ENCODE measurements around the gene CGB3. TPM values are rescaled to one million over a fixed set of nuclear protein-coding genes. Genes with fewer than 3 reads are reported as not detected.

CGB3 gene
- total RNA-seq, 1 donor from 2014 or later: not detected

- Mint-ChIP-seq H3K36me3 (ENCODE audit: low read depth, unreplicated experiment) (peaks cover 13% of the 10 kb centered on the region), H3K9me3 (ENCODE audit: unreplicated experiment) (no peaks in the 10 kb centered on the region), H3K27ac (ENCODE audit: unreplicated experiment) (no peak overlapping the region), H3K4me3 (ENCODE audit: unreplicated experiment) (peak overlapping the region; percentile 38), H3K27me3 (ENCODE audit: unreplicated experiment) (peaks cover 16% of the 10 kb centered on the region), H3K4me1 (ENCODE audit: unreplicated experiment) (peaks cover 2% of the 10 kb centered on the region)
- no peak for TF ChIP-seq CTCF (IDR thresholded peaks at IDR 0.05; ENCODE audit: unreplicated experiment)
- no peak for DNase-seq (ENCODE audit: low spot score)
These were observed 41.9 kb upstream of the CGB3 start for GRCh38 chr19:49065905-49066512.

GRCh38 chr19:49064768-49065611 lies 40.9 kb upstream of the CGB3 start, which contains the start of gene NTF4:
TSS of gene NTF4 (minus strand) at chr19:49064818. CDS start at chr19:49061997, 2,821 bp downstream.
- H3K36me3 Mint-ChIP-seq (ENCODE audit: low read depth, unreplicated experiment): peaks cover 8% of the 10 kb centered on the region
- peaks cover 2% of the 10 kb centered on the region for H3K4me1 Mint-ChIP-seq (ENCODE audit: unreplicated experiment)
- no peak within 1 kb of the TSS for H3K27ac Mint-ChIP-seq (ENCODE audit: unreplicated experiment)
- DNase-seq (ENCODE audit: low spot score): peak; percentile 54
- H3K9me3 Mint-ChIP-seq (ENCODE audit: unreplicated experiment): no peaks in the 10 kb centered on the region
- peaks cover 14% of the 10 kb centered on the region for H3K27me3 Mint-ChIP-seq (ENCODE audit: unreplicated experiment)
- H3K4me3 Mint-ChIP-seq (ENCODE audit: unreplicated experiment): peak within 1 kb of the TSS; percentile 47
- no peak for TF ChIP-seq CTCF (IDR thresholded peaks at IDR 0.05; ENCODE audit: unreplicated experiment)

GRCh38 chr19:49064029-49064629 lies 40.0 kb upstream of the CGB3 start:
- peaks cover 2% of the 10 kb centered on the region for H3K4me1 Mint-ChIP-seq (ENCODE audit: unreplicated experiment)
- H3K27me3 Mint-ChIP-seq (ENCODE audit: unreplicated experiment): peaks cover 15% of the 10 kb centered on the region
- DNase-seq (ENCODE audit: low spot score): no peak
- no peak for TF ChIP-seq CTCF (IDR thresholded peaks at IDR 0.05; ENCODE audit: unreplicated experiment)
- H3K27ac Mint-ChIP-seq (ENCODE audit: unreplicated experiment): no peak overlapping the region
- peak overlapping the region; percentile 47 for H3K4me3 Mint-ChIP-seq (ENCODE audit: unreplicated experiment)
- no peaks in the 10 kb centered on the region for H3K9me3 Mint-ChIP-seq (ENCODE audit: unreplicated experiment)
- peaks cover 2% of the 10 kb centered on the region for H3K36me3 Mint-ChIP-seq (ENCODE audit: low read depth, unreplicated experiment)

GRCh38 chr19:49061445-49061844 lies 37.3 kb upstream of the CGB3 start:
- TF ChIP-seq CTCF (IDR thresholded peaks at IDR 0.05; ENCODE audit: unreplicated experiment): no peak
- H3K9me3 Mint-ChIP-seq (ENCODE audit: unreplicated experiment): no peaks in the 10 kb centered on the region
- H3K27ac Mint-ChIP-seq (ENCODE audit: unreplicated experiment): no peak overlapping the region
- no peak overlapping the region for H3K4me3 Mint-ChIP-seq (ENCODE audit: unreplicated experiment)
- DNase-seq (ENCODE audit: low spot score): no peak
- H3K4me1 Mint-ChIP-seq (ENCODE audit: unreplicated experiment): peaks cover 9% of the 10 kb centered on the region
- peaks cover 25% of the 10 kb centered on the region for H3K27me3 Mint-ChIP-seq (ENCODE audit: unreplicated experiment)
- H3K36me3 Mint-ChIP-seq (ENCODE audit: low read depth, unreplicated experiment): no peaks in the 10 kb centered on the region
